HEK293T (cell line): Measurements from ENCODE around the gene NPPC.

Experiments used
- ARNT ChIP-seq: fragments of 450-650 bp; IDR thresholded peaks from 2 replicates; pipeline ENCODE4 v1.6.1; 2017; ENCODE audit warnings: mild to moderate bottlenecking
- BHLHE40 ChIP-seq: fragments of 450-650 bp; IDR thresholded peaks from 2 replicates; pipeline ENCODE4 v1.6.1; 2016; ENCODE audit warnings: mild to moderate bottlenecking, moderate library complexity, borderline replicate concordance
- ELF4 ChIP-seq: fragments of 450-650 bp; IDR thresholded peaks from 2 replicates; pipeline ENCODE4 v1.6.1; 2017; ENCODE audit warnings: antibody characterized with exemption
- FOXA1 ChIP-seq: fragments of 450-650 bp; IDR thresholded peaks from 2 replicates; pipeline ENCODE4 v1.6.1; 2016; ENCODE audit warnings: mild to moderate bottlenecking
- FOXK2 ChIP-seq: fragments of 450-650 bp; IDR thresholded peaks from 2 replicates; pipeline ENCODE4 v1.6.1; 2016; ENCODE audit warnings: mild to moderate bottlenecking
- FOXM1 ChIP-seq: fragments of 450-650 bp; IDR thresholded peaks from 2 replicates; pipeline ENCODE4 v1.6.1; 2017; ENCODE audit warnings: mild to moderate bottlenecking, borderline replicate concordance
- HDGF ChIP-seq: fragments of 450-650 bp; IDR thresholded peaks from 2 replicates; pipeline ENCODE4 v1.6.1; 2017; ENCODE audit warnings: antibody characterized with exemption, borderline replicate concordance
- L3MBTL2 ChIP-seq: fragments of 450-650 bp; conservative IDR thresholded peaks from 2 replicates; pipeline ENCODE4 v1.6.1; 2016; ENCODE audit warnings: mild to moderate bottlenecking
- LEF1 ChIP-seq: fragments of 450-650 bp; IDR thresholded peaks from 2 replicates; pipeline ENCODE4 v1.6.1; 2017; ENCODE audit warnings: mild to moderate bottlenecking, borderline replicate concordance
- NFRKB ChIP-seq: fragments of 450-650 bp; IDR thresholded peaks from 2 replicates; pipeline ENCODE4 v1.6.1; 2016; ENCODE audit warnings: mild to moderate bottlenecking, moderate library complexity
- SP1 ChIP-seq: fragments of 450-650 bp; IDR thresholded peaks from 2 replicates; pipeline ENCODE4 v1.6.1; 2017
- SUZ12 ChIP-seq: fragments of 450-650 bp; IDR thresholded peaks from 2 replicates; pipeline ENCODE4 v1.6.1; 2016; ENCODE audit warnings: mild to moderate bottlenecking
- ZNF384 ChIP-seq: fragments of 450-650 bp; IDR thresholded peaks from 2 replicates; pipeline ENCODE4 v1.6.1; 2016
- TF ChIP-seq, protein P1 (sequence below): fragments of 450-650 bp; IDR thresholded peaks from 2 replicates; pipeline ENCODE4 v1.6.1; 2016

DNA sequence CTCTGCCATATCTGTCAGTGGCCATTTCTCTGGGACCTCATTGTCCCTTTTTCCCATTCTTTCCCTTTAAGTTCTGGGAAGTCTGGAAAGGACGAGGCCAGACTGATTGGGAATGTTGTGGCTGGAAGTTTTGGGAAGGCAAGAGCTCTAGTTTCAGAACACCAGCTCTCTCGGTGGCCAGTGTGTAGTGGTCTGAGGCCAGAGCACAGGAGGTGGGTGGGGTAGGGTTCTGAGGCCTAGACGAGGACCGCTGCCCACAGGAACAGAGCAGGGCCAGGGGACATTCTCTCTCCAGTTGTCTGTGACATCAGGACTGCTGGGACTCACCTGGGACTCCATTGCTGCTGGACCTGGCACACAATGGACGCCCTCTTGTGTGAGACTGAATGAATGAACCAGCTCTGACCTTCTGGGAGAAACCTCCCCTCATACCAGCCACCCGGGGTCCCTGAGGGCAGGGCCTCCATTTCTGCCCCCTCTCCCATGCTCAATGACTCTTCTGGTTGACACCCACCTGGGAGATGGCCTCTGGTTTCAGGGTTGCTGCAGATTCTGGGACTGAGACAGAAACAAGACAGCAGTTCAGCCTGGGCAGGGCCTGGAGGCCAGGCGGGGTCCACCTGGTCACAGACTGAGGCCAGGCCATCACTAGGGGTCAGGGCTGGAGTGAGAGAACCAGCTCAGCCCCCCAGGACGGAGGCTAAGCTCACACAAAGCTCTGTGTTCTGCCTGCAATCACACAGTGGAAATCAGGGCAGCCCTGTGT lies 8.4 kb upstream of the NPPC start:
- TF ChIP-seq L3MBTL2 (no peak), ARNT (no peak), BHLHE40 (no peak), FOXM1 (no peak), ELF4 (no peak), NFRKB (no peak), SP1 (no peak), HDGF (no peak), ZNF384 (no peak), LEF1 (no peak), SUZ12 (no peak), FOXK2 (no peak), FOXA1 (no peak)
- TF ChIP-seq, protein P1, sequence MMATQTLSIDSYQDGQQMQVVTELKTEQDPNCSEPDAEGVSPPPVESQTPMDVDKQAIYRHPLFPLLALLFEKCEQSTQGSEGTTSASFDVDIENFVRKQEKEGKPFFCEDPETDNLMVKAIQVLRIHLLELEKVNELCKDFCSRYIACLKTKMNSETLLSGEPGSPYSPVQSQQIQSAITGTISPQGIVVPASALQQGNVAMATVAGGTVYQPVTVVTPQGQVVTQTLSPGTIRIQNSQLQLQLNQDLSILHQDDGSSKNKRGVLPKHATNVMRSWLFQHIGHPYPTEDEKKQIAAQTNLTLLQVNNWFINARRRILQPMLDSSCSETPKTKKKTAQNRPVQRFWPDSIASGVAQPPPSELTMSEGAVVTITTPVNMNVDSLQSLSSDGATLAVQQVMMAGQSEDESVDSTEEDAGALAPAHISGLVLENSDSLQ = no peak
